ENCODE measurements around the gene B4GAT1. TPM values are rescaled to one million over a fixed set of nuclear protein-coding genes. Genes with fewer than 3 reads are reported as not detected.
A peak's percentile ranks its signal among the peaks of the same experiment; 100 is the strongest.

Gene B4GAT1
- total and polyA plus RNA-seq, 9 of the 15 experiments (the other 6 are each of a cell fraction or from before 2014, with no cell fraction given): 0.86 to 9.5 (median 3.8) TPM

DNA sequence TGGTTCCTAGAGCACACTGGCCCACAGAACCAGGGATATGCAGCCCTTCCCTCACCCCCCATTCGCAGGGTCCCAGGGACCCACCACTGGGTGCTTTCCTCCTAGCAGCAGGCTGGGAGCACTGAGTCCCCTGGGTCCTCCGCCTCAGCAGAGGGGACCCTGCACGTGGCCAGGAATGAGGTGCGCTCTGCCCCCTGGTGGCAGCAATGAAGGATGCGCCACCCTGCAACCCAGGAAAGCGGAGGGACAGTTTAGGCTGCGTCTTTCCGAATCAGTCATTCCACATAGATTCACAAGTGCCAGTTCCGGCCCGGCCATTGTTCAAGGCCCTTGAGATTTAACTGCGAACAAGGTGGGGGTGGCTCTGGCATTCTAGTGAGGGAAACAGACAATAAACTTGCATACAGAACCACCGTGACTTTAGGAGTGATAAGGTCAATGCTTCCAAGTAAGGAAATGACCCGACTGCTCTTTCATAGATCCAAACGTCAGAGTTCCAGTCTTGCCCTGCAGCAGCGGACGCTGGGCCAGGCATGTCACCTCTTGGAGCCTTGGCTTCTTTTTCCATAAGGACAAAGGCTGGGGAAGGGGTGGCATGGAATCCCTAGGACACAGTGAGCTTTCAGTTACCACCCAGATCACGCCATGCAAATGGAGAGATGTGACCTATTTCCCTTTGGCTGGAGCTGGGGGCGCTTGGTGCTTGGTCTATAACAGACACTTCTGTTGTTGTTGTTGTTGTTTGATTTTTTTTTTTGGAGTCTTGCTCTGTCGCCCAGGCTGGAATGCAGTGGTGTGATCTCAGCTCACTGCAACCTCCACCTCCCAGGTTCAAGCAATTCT is 18.9 kb downstream of the B4GAT1 start (continued):
- TF ChIP-seq E2F1 (CRISPR knock-in tag; IDR thresholded peaks at IDR 0.05): no peak
- no peak for TF ChIP-seq BRF1 (IDR thresholded peaks at IDR 0.05; ENCODE audit: borderline replicate concordance, extremely low read depth, insufficient read length)
- no peak for TF ChIP-seq E4F1 (CRISPR knock-in tag; IDR thresholded peaks at IDR 0.05; ENCODE audit: borderline replicate concordance)
- peak; percentile 83; the same call in 1 of the 2 replicates for TF ChIP-seq GATAD2A (IDR thresholded peaks at IDR 0.05)
- TF ChIP-seq PHTF2 (CRISPR knock-in tag; IDR thresholded peaks at IDR 0.05): no peak
- TF ChIP-seq, protein P1, sequence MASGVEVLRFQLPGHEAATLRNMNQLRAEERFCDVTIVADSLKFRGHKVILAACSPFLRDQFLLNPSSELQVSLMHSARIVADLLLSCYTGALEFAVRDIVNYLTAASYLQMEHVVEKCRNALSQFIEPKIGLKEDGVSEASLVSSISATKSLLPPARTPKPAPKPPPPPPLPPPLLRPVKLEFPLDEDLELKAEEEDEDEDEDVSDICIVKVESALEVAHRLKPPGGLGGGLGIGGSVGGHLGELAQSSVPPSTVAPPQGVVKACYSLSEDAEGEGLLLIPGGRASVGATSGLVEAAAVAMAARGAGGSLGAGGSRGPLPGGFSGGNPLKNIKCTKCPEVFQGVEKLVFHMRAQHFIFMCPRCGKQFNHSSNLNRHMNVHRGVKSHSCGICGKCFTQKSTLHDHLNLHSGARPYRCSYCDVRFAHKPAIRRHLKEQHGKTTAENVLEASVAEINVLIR (CRISPR knock-in tag; IDR thresholded peaks at IDR 0.05): no peak
- no peak for TF ChIP-seq HDAC6 (IDR thresholded peaks at IDR 0.05; ENCODE audit: low read depth, low read length)
- TF ChIP-seq ZNF695 (CRISPR knock-in tag; IDR thresholded peaks at IDR 0.05): no peak
- TF ChIP-seq MTF1 (CRISPR knock-in tag; IDR thresholded peaks at IDR 0.05; ENCODE audit: borderline replicate concordance): no peak
- TF ChIP-seq ZNF668 (CRISPR knock-in tag; IDR thresholded peaks at IDR 0.05): peak; percentile 80; the same call in 1 of the 2 replicates
- peak in 1 of 2 experiments; percentile 30; a peak in 1 of 4 replicates for TF ChIP-seq NRF1 (conservative IDR thresholded peaks at IDR 0.05 in 1 of 2, IDR thresholded peaks at IDR 0.05 in 1 of 2)
- no peak for TF ChIP-seq POLR2H (tag; IDR thresholded peaks at IDR 0.05; ENCODE audit: low read depth)
- TF ChIP-seq MYBL2 (IDR thresholded peaks at IDR 0.05; ENCODE audit: low read depth): no peak
- TF ChIP-seq MYBL2 (CRISPR knock-in tag; IDR thresholded peaks at IDR 0.05; ENCODE audit: borderline replicate concordance): no peak
- no peak for TF ChIP-seq FUS (optimal IDR thresholded peaks at IDR 0.05; ENCODE audit: low read depth, low read length)
- no peak for TF ChIP-seq ZNF212 (CRISPR knock-in tag; IDR thresholded peaks at IDR 0.05)
- no peak for TF ChIP-seq TSC22D4 (tag; IDR thresholded peaks at IDR 0.05)
- TF ChIP-seq IRF2 (CRISPR knock-in tag; IDR thresholded peaks at IDR 0.05): no peak
- TF ChIP-seq FOXJ2 (tag; IDR thresholded peaks at IDR 0.05): no peak
